NCI-H187 (cell line): ENCODE measurements around the gene CELF3.

Experiments used
- DNase-seq, 2 experiments: peaks; one replicate each; lab custom pipeline; 2025; lab: John Stamatoyannopoulos, UW

CELF3 gene

DNA sequence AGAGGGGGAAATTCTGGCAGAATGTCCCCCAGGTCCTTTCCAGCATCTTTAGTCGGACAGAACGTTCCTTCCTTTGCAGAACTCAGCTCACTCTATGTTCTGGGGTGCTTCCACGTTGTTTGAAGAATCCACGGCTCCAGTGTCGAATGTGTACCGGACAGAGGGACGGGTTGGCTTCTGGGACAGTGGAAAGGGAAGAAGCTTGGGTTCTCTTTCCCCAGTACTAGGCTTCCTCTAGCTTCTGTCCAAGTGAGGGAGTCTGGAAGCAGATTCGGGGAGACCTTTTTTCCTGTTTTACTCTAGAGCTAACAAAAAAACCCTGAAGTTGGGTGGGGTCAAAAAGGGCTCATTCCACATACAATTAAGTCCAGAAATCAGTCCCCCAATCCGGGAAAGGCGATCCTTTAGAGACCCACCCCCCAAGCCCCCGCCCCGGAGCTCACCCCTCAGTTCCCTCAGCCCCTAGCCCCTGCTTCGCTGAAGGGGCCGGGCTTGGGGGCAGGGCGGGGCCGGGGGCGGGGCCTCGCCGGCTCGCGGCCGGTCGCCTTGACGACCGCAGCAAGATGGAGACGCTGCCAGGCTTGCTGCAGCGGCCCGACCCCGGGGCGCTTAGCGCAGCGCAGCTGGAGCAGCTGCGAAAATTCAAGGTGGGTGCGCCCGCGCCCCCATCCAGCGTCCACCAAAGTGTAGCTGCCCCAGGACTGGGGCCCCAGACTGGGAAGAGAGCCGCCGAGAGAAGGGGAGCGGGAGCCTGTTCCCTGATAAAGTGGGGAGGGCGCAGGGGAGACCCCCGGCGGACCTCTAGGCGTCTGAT, 4.6 kb upstream of the CELF3 start, which contains the start of gene RIIAD1:
Gene RIIAD1 (plus strand): TSS at position 549 of the 814 bp plus-strand sequence. CDS start 15 bp downstream, at position 564.
- peak in 1 of 2 experiments; percentile 64 for DNase-seq

DNA sequence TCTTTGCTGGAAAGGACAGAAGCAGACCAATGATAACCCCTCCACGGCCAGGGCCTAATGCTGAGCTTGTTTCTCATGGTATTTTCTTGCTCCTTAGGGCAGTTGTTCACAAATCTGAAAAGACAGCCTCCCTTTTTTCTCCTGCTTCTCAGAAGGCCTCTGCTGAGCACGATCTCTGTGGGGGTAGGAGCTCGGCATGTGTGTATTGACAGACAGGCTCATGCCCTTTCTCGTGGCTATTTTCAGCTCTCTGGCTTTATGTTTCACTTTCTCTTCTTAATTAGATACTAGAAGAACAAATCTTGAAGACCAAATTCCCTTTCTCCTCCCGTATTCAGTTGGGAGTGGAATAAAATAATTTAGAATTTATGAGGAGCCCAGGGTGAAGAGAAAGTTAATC, 4.0 kb upstream of the CELF3 start:
- no peak for DNase-seq

DNA sequence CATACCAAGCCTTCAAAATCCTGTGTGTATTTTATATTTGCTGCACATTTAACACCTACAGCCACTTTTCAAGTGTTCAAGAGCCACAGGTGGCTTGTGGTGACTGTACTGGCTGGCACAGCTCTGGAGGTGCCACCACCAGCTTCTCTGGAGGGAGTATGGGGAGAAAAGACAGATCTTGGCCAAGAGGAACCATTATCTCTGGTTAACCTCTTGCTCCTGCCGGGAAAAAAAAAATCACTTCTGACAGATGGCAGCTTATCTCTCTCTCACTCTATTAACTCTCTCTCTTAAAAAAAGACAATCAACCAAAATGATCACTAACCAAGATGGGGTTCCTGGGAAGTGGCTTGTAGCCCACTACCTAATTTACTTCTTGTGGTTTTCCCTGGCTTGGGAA, 3.5 kb upstream of the CELF3 start:
- no peak for DNase-seq

- no peak for DNase-seq
Measured at GRCh38 chr1:151718666-151719065, 2.1 kb upstream of the CELF3 start.

DNA sequence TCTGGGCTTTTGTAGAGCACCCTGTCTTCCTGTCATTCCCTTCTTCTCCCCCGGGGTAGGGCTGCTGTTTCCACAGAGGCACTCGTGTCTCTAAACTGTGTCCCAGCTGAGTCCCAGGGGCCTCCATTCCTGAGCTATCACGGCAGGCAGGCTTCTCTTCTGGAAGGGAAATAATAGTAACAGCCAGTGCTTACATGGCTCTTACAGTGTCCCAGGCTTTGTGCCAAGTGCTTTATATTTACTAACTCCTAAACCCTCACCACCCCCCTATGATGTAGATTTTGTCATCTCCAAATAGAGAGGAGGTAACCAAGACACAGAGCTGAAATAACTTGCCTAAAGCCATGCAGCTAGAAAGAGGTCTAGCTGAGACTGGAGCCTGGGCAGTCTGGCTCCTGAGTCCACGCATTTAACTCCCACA, 1.4 kb upstream of the CELF3 start:
- no peak for DNase-seq

GRCh38 chr1:151716405-151716762, 219 bp downstream of the CELF3 start:
- DNase-seq: no peak

GRCh38 chr1:151715726-151716404, 738 bp downstream of the CELF3 start:
- DNase-seq: peak in 1 of 2 experiments; percentile 18

GRCh38 chr1:151714820-151715725, 1.5 kb downstream of the CELF3 start:
- no peak for DNase-seq

DNA sequence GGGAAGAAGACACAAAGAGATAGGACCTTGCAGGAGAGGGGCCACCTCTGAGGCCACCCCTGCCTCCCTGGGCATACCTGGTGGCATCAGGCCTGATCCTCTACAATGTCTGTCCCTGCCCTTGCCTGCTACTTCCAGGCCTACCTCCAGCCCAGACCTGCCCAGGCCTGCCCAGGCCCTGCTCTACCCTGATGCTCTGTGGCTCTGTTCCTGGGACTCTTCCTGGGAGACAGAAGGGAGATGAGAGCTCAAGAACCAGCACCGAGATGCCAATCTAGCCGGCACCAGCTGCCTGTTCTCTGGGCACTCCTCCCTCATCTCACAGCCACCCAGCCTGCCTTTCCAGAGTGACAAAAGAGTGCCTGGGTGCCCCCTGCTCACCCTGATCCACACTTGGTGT, 2.7 kb downstream of the CELF3 start:
- no peak for DNase-seq

DNA sequence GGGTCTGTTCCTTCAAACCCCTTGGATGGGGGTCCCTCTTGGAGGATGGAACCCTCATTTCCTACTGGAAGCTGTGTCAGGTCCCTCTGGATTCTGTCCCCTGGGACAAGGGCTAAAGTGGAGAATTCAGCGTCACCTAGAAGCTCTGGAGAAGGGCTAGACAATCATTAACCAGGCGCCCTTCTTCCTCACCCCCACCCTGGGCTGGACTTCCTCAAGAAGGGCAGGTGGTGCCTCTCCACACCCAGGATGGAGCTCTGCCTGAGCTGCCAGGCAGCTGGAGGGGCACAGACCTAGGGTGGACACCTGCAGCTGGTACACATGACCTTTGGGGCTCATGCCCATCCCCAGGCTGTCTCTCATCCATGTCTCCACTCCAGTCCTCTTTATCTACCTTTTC, 3.6 kb downstream of the CELF3 start:
- no peak for DNase-seq

GRCh38 chr1:151711951-151712350, 4.7 kb downstream of the CELF3 start:
- no peak for DNase-seq

- DNase-seq: no peak
Measured at GRCh38 chr1:151711044-151711800, 5.4 kb downstream of the CELF3 start.

DNA sequence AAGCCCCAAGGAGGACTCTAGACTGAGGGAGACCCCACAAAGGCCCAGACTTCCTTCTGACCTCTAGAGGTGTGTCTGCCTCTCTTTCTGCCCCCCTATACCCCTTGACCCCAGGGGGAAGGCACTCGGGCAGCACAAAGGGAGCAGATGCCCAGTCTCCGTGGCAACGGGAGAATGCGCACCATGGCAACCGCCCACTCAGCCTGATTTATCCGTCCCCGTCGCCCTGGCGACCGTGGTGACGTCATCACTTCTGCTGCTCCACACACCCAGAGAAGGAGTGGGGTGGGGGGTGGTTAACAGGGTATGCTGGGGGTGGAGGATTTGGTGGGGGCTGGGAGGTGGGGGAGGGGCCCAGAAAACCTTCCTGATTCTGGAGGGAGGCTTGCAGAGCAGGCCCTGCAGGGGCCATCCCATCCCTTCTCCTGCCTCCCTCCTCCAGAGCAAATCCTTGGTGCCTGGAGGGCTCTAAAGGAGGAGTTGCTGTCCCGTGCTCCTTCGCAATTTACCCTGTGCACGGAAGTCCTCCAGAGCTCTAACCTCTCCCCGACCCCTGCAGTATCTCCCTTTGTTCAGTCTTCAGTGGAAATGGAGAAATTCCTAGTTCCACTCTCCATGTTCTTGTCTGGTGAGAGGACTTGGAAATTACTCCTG, 6.3 kb downstream of the CELF3 start:
- peak in 1 of 2 experiments; percentile 35 for DNase-seq

- no peak for DNase-seq
Measured at GRCh38 chr1:151708891-151709290, 7.7 kb downstream of the CELF3 start.

GRCh38 chr1:151707541-151708065, 9.0 kb downstream of the CELF3 start:
- no peak for DNase-seq

GRCh38 chr1:151706464-151707415, 9.9 kb downstream of the CELF3 start:
- no peak for DNase-seq

- DNase-seq: no peak
Measured at GRCh38 chr1:151705753-151706463, 10.7 kb downstream of the CELF3 start.

DNA sequence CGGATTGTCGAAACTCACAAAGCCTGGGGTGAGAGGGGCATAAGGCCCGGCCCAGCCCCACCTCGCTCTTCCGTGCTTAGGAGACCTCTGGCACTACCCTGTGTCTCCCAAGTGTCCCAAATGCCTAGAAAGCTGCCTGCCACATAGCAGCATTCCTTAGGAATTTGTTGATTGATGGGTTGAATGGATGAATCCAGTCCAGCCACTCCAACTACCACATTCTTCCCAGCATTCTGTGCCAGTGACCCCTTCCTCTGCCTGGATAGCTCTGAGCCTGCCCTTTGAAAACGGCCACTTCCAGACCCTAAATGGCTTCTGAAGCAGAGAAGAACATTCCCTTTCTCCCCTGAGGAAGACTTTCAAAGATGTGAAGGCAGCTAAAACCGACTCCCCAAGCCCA, 11.5 kb downstream of the CELF3 start:
- no peak for DNase-seq

DNA sequence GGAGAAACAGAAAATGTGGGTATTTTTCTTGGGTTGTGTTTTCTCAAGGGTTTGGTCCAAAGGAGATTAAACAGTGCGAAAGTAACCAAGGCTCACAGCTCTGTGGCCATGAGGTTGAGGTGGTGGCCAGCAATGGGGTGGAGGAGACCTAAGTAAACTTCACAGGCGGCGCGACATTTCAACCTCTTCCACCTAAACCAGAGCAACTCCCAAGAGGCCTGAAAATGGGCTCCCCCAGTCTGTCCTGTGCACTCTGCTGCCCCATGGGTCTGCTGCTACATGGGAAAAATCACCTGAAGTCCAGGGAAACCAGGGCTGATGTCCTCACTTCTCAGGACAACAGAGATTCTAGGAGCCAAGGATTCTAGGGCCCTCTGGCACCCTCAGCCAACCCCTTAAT, 12.4 kb downstream of the CELF3 start:
- no peak for DNase-seq
